COLO668 (cell line): Measurements from ENCODE around the gene CDC6.

Source experiments
- DNase-seq: peaks from one replicate; lab custom pipeline; 2025; ENCODE audit not compliant: unreplicated experiment; lab: John Stamatoyannopoulos, UW

The CDC6 gene

DNA sequence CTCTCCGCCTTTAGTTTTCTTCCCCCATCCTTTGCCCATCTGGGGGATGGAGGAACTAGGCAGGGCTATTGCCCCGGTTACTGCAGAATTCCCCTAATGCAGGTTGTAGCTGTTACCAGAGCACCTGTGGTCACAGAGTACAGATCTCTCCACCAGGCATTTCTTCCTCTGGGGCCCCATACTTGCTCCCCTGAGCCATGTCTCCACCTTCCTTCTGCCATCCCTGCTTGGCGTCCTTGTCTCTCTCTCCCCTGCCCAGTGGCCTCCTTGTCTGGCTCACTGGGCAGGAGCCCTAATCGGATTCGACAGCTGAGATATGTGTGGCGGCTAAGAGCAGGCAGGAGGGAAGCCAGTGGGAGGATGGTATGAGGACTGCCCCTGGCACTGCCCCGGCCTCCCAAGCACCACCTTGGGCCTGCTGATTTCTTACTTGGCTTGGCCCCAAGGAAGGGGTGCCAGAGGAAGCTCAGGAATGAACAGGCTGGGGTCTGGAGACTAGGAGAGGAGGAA is 23.3 kb downstream of the CDC6 start:
- DNase-seq, result no peak

DNA sequence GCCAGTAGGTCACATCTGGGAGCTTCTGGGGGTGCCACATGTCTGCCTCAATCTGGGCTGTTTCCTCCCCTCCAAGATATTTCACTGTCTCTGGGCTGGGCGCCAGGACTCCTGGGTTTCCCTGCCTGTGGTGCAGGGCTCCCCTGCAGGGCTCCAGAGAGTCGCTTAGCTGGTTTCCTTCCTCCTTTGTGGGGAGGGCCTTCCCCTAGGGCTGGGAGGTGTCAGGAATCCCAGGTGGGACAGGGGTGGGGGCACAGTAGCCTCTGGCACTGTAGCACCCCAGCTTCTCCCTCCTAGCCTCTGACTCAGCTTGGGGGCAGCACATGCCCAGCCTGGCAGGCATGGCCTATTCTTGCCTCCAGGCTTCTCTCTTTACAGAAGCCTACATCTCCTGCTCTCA is 23.9 kb downstream of the CDC6 start:
- DNase-seq, result no peak

DNA sequence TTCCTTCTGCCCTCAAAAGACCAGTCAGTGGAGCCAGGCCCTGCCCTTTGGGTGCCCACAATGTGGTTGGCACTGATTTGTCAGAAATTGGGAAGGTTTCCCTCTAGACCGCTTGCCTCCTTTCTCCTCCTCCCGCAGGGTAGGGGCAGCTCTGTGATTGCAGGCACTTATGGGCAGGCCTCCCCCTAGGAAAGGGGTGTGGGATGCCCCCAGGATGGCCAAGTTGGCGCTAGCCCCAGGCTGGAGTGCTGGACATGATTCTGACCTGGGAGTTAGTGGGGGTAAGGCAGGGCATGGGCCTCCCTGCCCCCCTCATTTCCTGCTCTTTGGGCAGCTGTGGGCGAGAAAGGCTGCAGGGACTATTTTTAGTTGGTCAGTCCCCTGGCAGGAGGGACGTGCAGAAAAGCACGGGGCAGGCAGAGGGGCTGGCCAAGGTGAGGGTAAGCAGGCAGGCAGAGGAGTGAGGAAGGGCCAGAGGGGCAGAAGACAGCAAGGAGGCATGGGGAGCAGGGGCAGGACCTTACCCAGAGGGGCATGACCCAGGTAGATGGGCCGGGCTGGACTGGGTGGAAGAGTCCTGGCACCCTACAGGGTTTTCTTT is 24.6 kb downstream of the CDC6 start:
- DNase-seq, result no peak

DNA sequence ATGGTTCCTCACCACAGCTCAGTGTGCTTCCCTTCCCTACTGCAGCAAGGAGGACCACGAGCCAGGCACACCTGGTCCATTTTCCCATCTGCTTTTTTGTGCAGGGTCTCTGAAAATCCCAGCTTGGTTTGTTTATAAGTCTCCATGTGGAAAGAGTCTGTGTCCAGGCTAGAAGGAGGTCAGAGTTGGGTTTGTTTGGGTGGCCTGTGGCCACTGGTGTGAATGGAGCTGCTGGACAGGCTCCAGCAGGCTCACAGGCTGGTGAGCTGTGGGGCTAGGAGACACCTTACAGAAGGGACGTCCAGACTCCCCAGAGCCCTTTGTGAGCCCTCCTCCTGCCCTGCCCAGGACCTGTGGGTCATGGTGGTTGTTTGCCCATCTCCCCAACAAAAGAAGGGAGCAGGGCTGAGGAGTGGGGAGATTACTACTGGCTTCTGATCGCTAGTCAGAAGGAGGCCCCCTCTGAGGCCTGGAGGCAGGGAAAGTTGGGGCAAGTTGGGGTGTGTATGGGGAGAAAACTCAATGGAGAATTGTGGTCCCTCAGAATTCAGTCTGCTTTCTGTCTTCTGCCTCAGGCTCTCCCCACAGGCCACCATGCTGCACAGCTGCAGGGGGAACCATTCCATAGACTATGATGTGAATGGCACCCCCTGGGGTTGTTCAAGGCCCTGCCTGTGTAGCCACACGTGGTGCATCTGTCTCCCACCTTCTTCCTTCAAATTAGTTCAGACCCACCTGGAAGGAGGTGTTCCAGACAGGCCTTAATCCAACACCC is 25.4 kb downstream of the CDC6 start:
- DNase-seq, result no peak

DNA sequence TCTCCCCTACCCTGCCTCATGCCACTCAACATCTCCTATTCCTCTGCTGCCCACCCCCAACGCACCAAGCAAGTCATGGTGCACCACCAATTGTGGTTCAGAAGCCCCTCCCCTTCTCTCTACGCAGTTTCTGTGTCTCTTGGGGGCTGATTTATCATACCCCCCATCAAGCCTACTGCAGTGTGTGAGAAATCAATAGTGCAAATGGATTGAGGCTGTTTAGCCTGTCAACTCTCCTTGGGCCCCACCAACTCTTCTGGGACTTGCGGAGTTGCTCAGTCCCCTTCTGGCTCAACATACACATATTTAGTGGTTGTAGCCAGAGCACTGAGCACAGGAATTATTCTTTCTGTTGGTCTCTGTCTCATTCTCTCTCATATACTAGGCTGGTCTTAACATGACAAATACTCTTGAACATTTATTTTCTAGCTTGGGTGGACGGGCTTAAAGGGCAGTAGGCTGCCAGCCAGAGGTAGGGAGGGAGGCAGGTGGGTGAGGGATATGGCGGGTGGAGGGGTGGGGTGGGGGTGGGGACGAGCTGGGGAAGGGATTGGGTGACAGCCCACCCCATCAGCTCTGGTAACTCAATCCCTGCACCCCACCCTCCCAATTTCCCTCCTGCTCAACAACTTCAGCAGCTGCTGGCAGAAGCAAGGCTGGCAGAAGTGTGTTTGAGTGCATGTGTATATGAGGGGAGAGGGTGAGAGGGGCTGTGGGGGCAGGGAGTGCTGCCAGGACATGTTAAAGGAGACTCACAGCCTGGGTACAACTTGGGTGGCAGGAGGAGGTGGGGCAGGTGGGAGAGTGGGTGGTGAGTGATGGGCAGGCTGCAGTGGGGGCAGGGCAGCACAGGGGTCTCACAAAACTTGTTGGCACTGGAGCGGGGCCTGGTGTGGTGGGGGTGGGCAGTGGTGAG is 26.2 kb downstream of the CDC6 start:
- DNase-seq, result peak; percentile 34

DNA sequence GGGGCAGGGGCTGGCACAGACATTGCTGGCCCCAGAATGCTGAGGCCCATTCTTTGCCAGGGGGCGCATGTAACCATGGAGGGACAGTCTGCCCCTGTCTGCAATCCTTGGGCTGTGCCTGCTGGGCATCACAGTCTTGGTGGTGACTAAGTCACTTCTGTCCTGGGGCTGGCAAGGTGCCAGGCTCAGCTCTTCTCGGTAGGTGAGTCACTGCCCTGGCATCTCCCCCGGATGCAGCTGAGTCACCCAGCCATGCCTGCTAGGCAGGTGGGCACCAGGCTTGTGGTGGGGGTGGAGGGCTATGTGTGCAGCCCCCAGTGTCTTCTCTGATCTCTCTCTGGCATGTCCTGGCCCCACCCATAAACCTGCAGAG is 26.9 kb downstream of the CDC6 start:
- DNase-seq, result peak; percentile 94

DNA sequence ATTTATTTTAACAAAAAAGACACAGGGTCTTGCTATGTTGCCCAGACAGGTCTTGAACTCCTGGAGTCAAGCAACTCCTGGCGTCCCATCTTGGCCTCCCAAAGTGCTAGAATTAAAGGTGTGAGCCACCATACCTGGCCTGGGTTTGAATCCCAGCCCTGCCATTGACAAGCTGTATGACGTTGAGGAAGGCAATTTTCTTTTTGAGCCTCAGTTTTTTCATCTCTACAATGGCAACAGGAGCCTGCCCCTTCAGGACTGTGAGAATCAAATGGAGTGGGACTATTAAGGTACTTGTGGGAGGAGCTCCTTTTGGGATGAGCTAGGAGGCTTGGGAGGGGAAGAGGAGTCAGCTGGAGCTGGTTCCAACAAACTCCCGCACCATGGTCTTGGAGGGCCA is 27.5 kb downstream of the CDC6 start:
- no peak for DNase-seq

DNA sequence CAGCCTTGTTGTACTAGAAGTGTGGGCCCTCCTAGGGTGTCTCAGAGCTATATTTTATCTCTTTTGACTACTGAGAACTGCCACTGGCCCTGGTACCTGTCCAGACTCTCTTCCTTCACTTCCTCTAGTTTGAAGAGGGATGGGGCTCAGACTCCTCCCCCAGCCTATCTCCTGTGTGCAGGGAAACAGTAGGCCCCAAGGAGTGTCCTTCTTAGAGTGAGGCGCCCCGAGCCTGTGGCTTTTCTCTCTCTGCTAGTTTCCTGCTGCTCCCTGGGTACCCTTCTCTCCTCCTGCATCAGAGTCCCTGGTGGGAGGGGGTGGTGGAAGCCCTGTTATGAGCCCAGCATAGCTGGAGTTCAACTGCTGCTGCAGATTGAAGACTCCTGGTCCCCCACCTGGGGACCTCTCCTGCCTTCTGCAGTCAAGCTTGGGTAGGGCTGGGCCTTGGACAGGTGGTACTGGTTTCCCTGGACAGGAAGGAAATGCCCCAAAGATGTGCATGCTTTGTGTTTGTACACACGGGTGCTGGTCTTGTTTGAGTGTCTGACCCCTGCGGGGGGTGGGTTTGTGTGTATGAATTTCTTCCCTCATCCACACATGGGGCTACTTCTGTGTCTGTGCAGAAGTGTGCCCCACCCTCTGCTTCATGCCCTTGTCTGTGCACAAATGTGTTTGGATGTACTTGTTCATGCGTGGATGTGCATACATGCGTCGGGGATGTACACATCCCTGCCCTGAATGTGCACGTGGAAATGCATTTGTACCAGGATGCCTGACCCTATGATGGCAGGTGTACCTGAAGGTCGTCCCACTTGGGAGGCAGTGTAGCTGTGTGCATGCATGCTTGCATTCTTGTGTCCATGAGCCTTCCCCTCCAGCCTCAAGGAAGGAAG is 28.2 kb downstream of the CDC6 start:
- peak; percentile 36 for DNase-seq

DNA sequence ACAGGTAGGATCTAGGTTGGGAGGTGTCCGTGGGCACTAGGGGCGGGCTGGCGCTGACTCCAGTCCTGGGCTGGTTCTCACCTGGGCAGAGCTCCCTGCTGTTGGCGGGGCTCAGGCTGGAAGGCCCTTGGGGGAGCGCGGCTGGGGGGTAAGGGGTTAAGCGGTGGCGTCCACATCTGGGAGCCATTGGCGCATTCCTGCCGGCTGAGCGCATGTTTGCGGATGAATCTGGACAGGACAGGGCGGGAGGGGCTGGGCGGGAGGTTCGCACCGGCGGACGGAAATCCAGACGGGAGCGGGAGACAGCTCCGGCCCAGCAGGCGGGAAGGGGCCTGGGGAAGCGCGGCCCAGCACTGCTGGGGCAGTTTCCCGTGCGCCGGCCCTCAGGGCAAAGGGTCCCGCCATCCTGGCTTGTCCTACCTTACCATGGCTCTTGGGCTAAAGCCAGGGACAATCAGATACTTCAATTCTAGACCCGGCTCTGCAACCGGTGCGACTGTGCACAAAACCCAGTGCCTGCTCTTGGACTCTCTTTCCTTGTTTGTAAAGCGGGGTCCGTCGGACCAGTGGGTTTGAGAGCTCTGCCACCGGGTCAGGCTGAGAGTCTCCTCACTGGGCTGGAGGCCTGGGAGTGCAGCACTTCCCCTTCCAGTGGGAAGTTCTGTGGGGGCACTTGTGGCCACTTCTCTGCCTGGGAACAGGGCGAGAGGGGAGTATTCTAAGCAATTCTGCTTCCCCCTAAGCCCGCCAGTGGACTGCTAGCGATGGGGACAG is 29.1 kb downstream of the CDC6 start:
- DNase-seq, result peak; percentile 48

DNA sequence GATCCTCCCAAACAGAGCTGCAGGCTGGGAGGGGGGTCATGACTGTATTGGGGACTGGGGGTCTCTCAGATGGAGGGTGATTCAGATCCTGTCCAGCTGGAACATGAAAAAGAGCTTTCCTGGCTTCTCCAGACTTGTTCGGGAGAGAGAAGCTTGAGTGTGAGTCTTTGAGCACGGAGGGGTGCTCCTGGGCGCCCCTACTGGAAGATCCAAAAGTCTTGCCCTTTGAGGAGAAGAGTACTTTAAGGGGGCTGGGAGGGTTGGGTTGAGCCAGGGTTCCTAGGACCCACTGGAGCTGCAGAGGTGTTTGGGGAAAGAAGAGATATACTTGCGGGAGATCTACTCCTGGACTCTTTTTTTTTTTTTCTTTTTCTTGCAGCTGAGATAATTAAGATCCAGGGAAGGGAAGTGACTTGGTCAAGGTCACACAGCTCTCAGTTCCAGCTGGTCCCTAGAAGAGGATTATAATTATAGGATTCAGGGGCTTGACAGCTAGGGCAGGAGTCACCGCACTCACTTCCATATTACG is 29.7 kb downstream of the CDC6 start:
- DNase-seq, result peak; percentile 25

DNA sequence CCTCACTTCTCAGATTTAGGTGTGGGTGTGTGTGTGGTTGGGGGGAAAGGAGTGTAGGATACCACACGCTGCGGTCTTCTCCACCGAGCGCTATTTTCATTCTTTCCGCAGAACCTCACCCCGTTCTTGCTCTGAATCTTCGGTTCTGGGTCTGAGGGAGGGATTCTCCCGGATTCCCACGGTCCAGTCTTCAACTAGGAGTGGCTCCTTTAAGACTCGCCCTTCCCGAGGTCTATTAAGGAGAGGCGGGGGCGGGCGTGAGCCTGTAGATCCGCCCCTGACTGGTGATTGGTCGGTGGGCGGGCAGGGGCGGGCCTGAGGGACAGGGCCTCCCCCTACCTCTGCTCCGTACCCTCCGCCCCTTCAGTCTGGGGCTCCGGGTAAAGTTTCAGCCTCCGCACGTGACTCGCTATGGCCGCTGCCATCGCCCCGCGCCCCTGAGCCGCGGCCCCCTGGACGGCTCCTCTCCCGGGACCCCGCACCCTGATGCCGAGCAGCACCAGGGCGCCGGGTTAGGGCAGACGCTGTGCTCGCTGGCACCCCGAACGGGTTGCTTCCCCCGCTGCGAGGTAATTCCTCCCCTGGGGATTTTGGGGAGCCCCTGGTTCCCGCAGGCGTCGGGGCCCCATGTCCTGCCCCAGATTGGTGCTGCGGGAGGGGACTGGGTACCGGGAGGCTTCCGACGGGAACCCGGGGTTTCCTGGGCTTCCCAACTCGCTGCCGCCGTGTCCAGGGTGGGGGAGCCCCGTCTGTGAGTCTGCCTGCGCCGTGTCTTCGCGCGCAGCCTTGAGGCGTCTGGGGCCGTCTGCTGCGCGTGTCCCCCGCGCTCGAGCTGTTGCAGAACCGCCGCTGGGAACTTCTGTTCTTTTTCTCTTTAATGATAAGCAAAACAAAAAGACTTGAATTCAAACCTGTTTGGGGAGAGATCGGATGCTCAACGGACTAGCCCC is 30.5 kb downstream of the CDC6 start:
- peak; percentile 90 for DNase-seq

DNA sequence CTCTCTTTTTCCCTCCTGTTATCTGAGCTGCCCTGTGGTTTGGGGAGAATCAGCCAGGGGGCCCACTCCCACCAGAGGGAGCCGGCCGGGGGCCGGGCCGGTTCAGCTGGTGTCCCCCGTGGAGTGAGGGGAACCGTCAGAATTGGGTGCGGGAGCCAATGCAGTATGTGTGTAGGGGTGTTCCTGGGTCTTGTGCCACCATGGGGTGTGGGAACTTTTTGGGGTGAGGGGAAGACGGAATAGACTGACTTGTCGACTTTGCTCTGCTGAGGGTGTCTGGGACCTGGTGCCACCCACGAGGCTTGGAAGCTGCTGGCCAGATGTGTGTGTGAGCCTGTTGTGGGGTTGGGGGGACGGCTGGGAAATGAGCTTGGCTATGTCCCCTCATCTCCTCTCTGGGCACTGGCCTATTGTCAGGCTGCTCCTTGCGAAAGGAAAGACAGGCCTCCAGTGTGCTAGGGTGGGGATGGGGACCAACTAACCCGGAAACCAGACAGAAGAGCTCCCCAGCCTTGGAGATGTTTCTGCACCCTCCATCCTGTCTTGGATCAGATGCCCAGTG is 31.2 kb downstream of the CDC6 start:
- DNase-seq, result no peak

DNA sequence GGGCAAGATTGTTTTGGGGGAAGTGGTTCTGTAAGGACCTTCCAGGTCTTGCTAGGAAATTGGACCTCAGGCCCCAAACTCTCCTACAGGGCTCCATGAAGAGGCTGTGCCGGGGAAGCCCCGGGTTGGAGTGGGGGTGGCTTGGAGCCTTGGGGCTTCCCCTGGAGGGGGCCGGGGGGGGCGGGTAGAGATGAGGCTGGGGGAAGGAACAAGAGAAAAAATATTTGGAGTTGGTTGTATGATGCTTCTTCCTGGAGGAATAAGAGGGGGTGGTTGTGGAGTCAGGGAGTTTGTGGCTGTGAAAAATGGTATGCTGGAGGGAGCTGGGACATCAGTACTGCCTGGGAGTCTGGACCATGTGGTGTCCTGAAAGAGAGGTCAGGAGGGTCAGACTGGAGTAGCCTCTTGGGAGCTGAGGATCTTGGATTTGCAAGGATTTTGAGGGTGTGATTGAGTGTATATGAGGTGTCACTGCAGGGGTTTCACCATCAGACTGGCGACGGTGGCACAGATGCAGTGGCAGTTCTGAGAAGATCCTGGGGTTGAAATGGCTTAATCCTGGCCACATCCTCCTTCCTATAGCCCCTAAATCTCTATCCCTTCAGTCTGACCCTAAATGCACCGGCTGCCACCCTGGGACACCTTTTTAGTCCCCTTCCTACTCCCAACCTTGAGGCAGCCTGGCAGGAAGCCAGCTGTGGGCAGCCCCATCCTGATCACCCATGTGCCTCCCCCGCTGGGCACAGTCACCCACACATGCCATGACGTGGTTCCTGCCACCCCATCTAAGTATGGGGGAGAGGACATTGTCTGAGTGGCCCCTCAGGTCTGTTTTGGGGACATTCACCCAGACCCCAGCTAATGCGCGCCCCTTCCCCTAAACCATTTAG is 32.2 kb downstream of the CDC6 start:
- DNase-seq, result no peak

DNA sequence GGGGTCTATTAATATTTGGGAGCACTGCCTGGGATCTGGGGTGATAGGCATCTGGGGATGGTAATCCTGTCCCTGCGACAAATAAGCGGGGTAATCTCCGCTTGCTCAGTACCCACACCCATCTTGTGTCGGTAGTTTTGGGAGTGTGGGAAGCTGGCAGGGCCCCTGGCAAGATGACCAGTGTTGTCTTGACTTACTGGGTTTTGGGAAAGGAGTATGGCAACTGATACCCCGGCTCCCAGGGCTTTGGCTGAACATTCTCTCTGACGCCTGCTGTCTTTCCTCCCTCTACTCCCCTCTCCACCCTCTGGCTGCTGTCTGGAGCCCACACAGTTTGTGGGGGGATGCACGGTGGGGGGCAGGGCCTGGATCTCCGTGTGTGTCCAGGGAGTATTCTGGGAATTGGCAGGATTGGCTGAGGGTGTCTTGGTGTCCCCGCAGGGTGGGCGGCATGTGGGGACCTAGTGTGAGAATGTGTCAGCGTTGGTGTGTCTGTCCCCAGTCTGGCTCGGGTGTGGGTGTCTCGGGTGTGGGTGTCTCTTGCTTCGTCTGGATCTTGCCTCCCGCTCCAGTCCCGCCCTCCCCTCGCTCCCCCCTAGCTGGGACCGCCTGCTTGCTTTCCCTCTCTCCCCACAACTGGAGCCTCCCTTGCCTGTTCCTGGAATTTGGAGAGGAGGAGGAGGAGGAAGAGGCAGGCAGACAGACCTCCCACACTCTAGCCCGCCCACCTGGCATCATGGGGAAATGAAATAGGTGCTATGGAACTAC is 33.3 kb downstream of the CDC6 start:
- no peak for DNase-seq

DNA sequence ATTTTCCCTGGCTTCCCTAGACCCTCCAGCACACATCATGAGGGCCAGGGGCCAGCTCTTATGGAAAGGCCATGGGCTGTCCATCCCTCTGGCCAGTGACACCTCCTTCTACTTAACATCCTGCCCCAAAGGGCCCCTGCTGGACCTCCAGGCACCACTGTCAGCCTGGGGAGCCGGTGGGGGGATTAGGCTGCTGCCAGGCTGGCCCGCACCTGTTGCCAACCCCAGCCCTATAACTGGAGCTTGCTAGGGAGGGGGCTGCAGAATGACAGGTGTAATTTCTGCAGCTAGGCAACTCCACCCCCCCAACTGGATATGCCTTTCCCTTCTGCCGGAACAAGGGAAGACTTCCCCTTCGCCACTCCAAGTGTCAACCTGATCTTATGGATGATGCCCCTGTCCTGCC is 33.8 kb downstream of the CDC6 start:
- no peak for DNase-seq

DNA sequence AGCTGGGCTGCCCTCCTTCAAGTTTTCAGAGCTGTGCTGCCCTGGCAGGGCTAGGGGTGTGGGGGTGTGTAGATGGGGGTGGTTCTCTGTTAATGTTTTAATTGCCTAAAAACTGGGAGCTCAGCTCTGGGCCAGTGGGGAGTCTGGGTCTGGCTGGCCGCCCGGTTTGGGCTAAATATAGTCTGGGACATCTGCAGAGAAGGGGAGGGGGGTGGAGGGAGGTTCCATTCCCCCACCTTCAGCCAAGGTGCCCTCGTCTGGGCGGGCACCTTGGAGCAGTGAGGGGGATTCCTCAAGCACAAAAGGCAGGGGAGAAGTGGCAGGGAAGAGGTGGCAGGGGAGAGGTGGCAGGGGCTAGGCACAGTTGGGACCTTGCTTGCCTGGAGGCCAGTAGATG is 34.3 kb downstream of the CDC6 start:
- no peak for DNase-seq
